WTC11 (cell line): ENCODE data around the gene SSTR5. TPM values are rescaled to one million over a fixed set of nuclear protein-coding genes. Genes with fewer than 3 reads are reported as not detected.
A peak's percentile ranks its signal among the peaks of the same experiment; 100 is the strongest.

Source experiments
- ATAC-seq: fragments of 200-7000 bp; cut with Tn5 transposase; 2 replicates; pipeline ENCODE4 v1.10.0; 2021; ENCODE audit warnings: mild to moderate bottlenecking, moderate library complexity
- CTCF ChIA-PET: fragments of 300-600 bp; sonication (Branson Sonifier 250); formaldehyde crosslinking; loops from one replicate; lab custom pipeline; 2021; ENCODE audit warnings: antibody characterized with exemption; lab: Charles Lee
- POLR2A ChIA-PET: fragments of 350-600 bp; sonication (Branson Sonifier 250); formaldehyde crosslinking; loops from one replicate; lab custom pipeline; 2021; ENCODE audit warnings: antibody characterized with exemption; lab: Charles Lee
- DNase-seq: peaks from one replicate; pipeline ENCODE4 v3.0.0; 2021; ENCODE audit warnings: low spot score
- H3K27ac Mint-ChIP-seq: 2 replicates; pipeline ENCODE4 v1.8.0; 2021; ENCODE audit warnings: mixed read lengths
- H3K27me3 Mint-ChIP-seq: 2 replicates; pipeline ENCODE4 v1.8.0; 2021; ENCODE audit warnings: low read depth, mild to moderate bottlenecking, moderate library complexity, mixed read lengths
- H3K36me3 Mint-ChIP-seq: 2 replicates; pipeline ENCODE4 v1.8.0; 2021; ENCODE audit warnings: mixed read lengths
- H3K4me1 Mint-ChIP-seq: 2 replicates; pipeline ENCODE4 v1.8.0; 2022; ENCODE audit warnings: mixed read lengths
- H3K4me3 Mint-ChIP-seq: 2 replicates; pipeline ENCODE4 v1.8.0; 2021; ENCODE audit warnings: mild to moderate bottlenecking, moderate library complexity, mixed read lengths
- H3K9me3 Mint-ChIP-seq: 2 replicates; pipeline ENCODE4 v1.8.0; 2021; ENCODE audit warnings: mixed read lengths
- CDX4 ChIP-seq: fragments of 250-450 bp; sonication (Bioruptor Pico); IDR thresholded peaks from 2 replicates; pipeline ENCODE4 v1.9.0; 2021; ENCODE audit warnings: moderate library complexity, mild to moderate bottlenecking, inconsistent platforms, borderline replicate concordance
- CREM ChIP-seq: sonication (generic); formaldehyde crosslinking; IDR thresholded peaks from 2 replicates; pipeline ENCODE4 v1.8.1; 2022; ENCODE audit warnings: mild to moderate bottlenecking, missing genetic modification reagents, moderate library complexity
- E2F1 ChIP-seq: sonication (generic); formaldehyde crosslinking; IDR thresholded peaks from 2 replicates; pipeline ENCODE4 v1.8.0; 2022; ENCODE audit warnings: mild to moderate bottlenecking, missing genetic modification reagents
- E2F5 ChIP-seq: sonication (generic); formaldehyde crosslinking; IDR thresholded peaks from 2 replicates; pipeline ENCODE4 v1.8.1; 2022; ENCODE audit warnings: mild to moderate bottlenecking, moderate library complexity, missing genetic modification reagents
- FOXP1 ChIP-seq: sonication (generic); formaldehyde crosslinking; IDR thresholded peaks from 2 replicates; pipeline ENCODE4 v1.8.0; 2022; ENCODE audit warnings: missing genetic modification reagents, mild to moderate bottlenecking, moderate library complexity, borderline replicate concordance
- FOXP4 ChIP-seq: sonication (generic); formaldehyde crosslinking; IDR thresholded peaks from 2 replicates; pipeline ENCODE4 v1.8.0; 2022; ENCODE audit warnings: mild to moderate bottlenecking, missing genetic modification reagents
- GTF2I ChIP-seq: fragments of 250-450 bp; sonication (Bioruptor Pico); conservative IDR thresholded peaks from 2 replicates; pipeline ENCODE4 v1.4.0; 2021; ENCODE audit warnings: mild to moderate bottlenecking
- MAX ChIP-seq: sonication (generic); formaldehyde crosslinking; IDR thresholded peaks from 2 replicates; pipeline ENCODE4 v1.8.0; 2022; ENCODE audit warnings: mild to moderate bottlenecking, missing genetic modification reagents
- MXD4 ChIP-seq: fragments of 250-450 bp; sonication (Bioruptor Pico); IDR thresholded peaks from 2 replicates; pipeline ENCODE4 v1.8.0; 2021; ENCODE audit warnings: mild to moderate bottlenecking, moderate library complexity, borderline replicate concordance
- NFATC4 ChIP-seq: fragments of 250-450 bp; sonication (Bioruptor Pico); IDR thresholded peaks from 2 replicates; pipeline ENCODE4 v1.9.0; 2021; ENCODE audit warnings: mild to moderate bottlenecking
- OVOL2 ChIP-seq: fragments of 250-450 bp; sonication (Bioruptor Pico); IDR thresholded peaks from 2 replicates; pipeline ENCODE4 v1.9.0; 2021; ENCODE audit warnings: mild to moderate bottlenecking, borderline replicate concordance
- PREB ChIP-seq: sonication (generic); formaldehyde crosslinking; IDR thresholded peaks from 2 replicates; pipeline ENCODE4 v1.8.1; 2022; ENCODE audit warnings: mild to moderate bottlenecking, missing genetic modification reagents, moderate library complexity, borderline replicate concordance
- RELA ChIP-seq: sonication (generic); formaldehyde crosslinking; IDR thresholded peaks from 2 replicates; pipeline ENCODE4 v1.8.1; 2022; ENCODE audit warnings: missing genetic modification reagents, mild to moderate bottlenecking, borderline replicate concordance
- TCF7 ChIP-seq: sonication (generic); formaldehyde crosslinking; IDR thresholded peaks from 2 replicates; pipeline ENCODE4 v1.8.0; 2022; ENCODE audit warnings: mild to moderate bottlenecking, low read depth, missing genetic modification reagents, moderate library complexity
- TEAD4 ChIP-seq: sonication (generic); formaldehyde crosslinking; IDR thresholded peaks from 2 replicates; pipeline ENCODE4 v1.8.0; 2022; ENCODE audit warnings: mild to moderate bottlenecking, missing genetic modification reagents
- ZBTB21 ChIP-seq: sonication (generic); formaldehyde crosslinking; IDR thresholded peaks from 2 replicates; pipeline ENCODE4 v1.8.1; 2023; ENCODE audit warnings: mild to moderate bottlenecking, missing genetic modification reagents, borderline replicate concordance
- ZBTB43 ChIP-seq: sonication (generic); formaldehyde crosslinking; IDR thresholded peaks from 2 replicates; pipeline ENCODE4 v1.8.1; 2023; ENCODE audit warnings: mild to moderate bottlenecking, missing genetic modification reagents
- ZNF138 ChIP-seq: sonication (generic); formaldehyde crosslinking; conservative IDR thresholded peaks from 2 replicates; pipeline ENCODE4 v1.8.1; 2022; ENCODE audit warnings: mild to moderate bottlenecking, moderate library complexity, missing genetic modification reagents
- ZNF396 ChIP-seq: fragments of 250-450 bp; sonication (Bioruptor Pico); IDR thresholded peaks from 2 replicates; pipeline ENCODE4 v1.8.0; 2021; ENCODE audit warnings: mild to moderate bottlenecking, moderate library complexity, borderline replicate concordance
- total RNA-seq: library from RNA; stranded (reverse); gene quantifications from 3 replicates; pipeline ENCODE4 v1.2.3, GENCODE V29; 2021

The SSTR5 gene
- total RNA-seq, 1 experiment from 2014 or later = 0.61 TPM

GRCh38 chr16:1028524-1029258 is 43.9 kb upstream of the SSTR5 start:
- no peak for ATAC-seq
- ChIA-PET POLR2A (no interaction called here), CTCF (interaction anchor here (0.8 to 1.1 kb wide), 2 partner anchors 29 to 45 kb away, joined by 3 to 4 read pairs; no protein-coding TSS in a partner anchor)
- no peaks in the 10 kb centered on the region for H3K4me1 Mint-ChIP-seq
- no peaks in the 10 kb centered on the region for H3K9me3 Mint-ChIP-seq
- H3K36me3 Mint-ChIP-seq = no peaks in the 10 kb centered on the region
- no peak for TF ChIP-seq CDX4 (CRISPR knock-in tag)
- no peak for TF ChIP-seq TCF7 (CRISPR knock-in tag)
- no peak for TF ChIP-seq FOXP1
- no peak for TF ChIP-seq NFATC4 (CRISPR knock-in tag)
- no peak for TF ChIP-seq GTF2I
- no peak for DNase-seq
- no peaks in the 10 kb centered on the region for H3K27me3 Mint-ChIP-seq
- no peak overlapping the region for H3K4me3 Mint-ChIP-seq
- no peak overlapping the region for H3K27ac Mint-ChIP-seq

- Mint-ChIP-seq H3K4me3 (no peak overlapping the region), H3K36me3 (no peaks in the 10 kb centered on the region), H3K4me1 (no peaks in the 10 kb centered on the region), H3K27ac (peak overlapping the region; percentile 42; the same call in 1 of the 2 replicates), H3K27me3 (no peaks in the 10 kb centered on the region), H3K9me3 (no peaks in the 10 kb centered on the region)
- no peak for DNase-seq
- TF ChIP-seq TEAD4 (CRISPR knock-in tag) = no peak
- no peak for TF ChIP-seq RELA
- no peak for TF ChIP-seq MXD4 (CRISPR knock-in tag)
- TF ChIP-seq ZNF396 = no peak
- TF ChIP-seq FOXP4 = no peak
- no peak for TF ChIP-seq PREB (CRISPR knock-in tag)
- no peak for TF ChIP-seq TCF7 (CRISPR knock-in tag)
- no peak for TF ChIP-seq CREM
- no peak for TF ChIP-seq MAX (CRISPR knock-in tag)
- TF ChIP-seq ZBTB21 (CRISPR knock-in tag) = no peak
- TF ChIP-seq OVOL2 (CRISPR knock-in tag) = no peak
- no peak for TF ChIP-seq ZBTB43 (CRISPR knock-in tag)
- no peak for TF ChIP-seq FOXP1
- TF ChIP-seq ZNF138 (CRISPR knock-in tag) = no peak
- no peak for TF ChIP-seq E2F1 (CRISPR knock-in tag)
- TF ChIP-seq E2F5 (CRISPR knock-in tag) = no peak
- ChIA-PET POLR2A (no interaction called here), CTCF (no interaction called here)
- ATAC-seq = no peak
Measured at GRCh38 chr16:1029259-1029545, 43.3 kb upstream of the SSTR5 start.
